HUES64 (cell line): ENCODE data around the gene USP3. TPM values are rescaled to one million over a fixed set of nuclear protein-coding genes. Genes with fewer than 3 reads are reported as not detected.

ENCODE experiments used
- H3K27ac ChIP-seq: 2 replicates; pipeline ENCODE4 v1.7.0; 2013; ENCODE audit warnings: low read depth, low read length, inconsistent platforms
- H3K27me3 ChIP-seq: 2 replicates; pipeline ENCODE4 v1.6.1; 2013; ENCODE audit warnings: mild to moderate bottlenecking, low read length; ENCODE audit not compliant: insufficient read depth
- H3K36me3 ChIP-seq: 2 replicates; pipeline ENCODE4 v1.6.1; 2013; ENCODE audit warnings: mild to moderate bottlenecking, low read length; ENCODE audit not compliant: insufficient read depth
- H3K4me1 ChIP-seq: 2 replicates; pipeline ENCODE4 v1.6.1; 2013; ENCODE audit warnings: mild to moderate bottlenecking, low read length, moderate library complexity; ENCODE audit not compliant: insufficient read depth
- H3K4me3 ChIP-seq: 2 replicates; pipeline ENCODE4 v1.5.1; 2013; ENCODE audit warnings: mild to moderate bottlenecking, low read length, moderate library complexity
- H3K9ac ChIP-seq: 2 replicates; pipeline ENCODE4 v1.6.1; 2013; ENCODE audit warnings: mild to moderate bottlenecking, low read depth, low read length
- H3K9me3 ChIP-seq: 2 replicates; pipeline ENCODE4 v1.6.1; 2013; ENCODE audit warnings: low read depth, low read length; ENCODE audit not compliant: insufficient read depth
- WGBS: fragments of 150-250, 120-280 bp; methylation state at CpG from one replicate; pipeline ENCODE4 v1.1.7; 2013; ENCODE audit warnings: missing lambda C conversion rate; 5-methylcytosine and 5-hydroxymethylcytosine counted together
- polyA plus RNA-seq, 2 experiments: library from polyadenylated mRNA; stranded (reverse); fragments of 50-300 nt; gene quantifications; one replicate each; pipeline ENCODE4 v1.2.3, GENCODE V29; 2013

The USP3 gene
- polyA plus RNA-seq (2013, experiment 1 of 2): 23.4 TPM
- polyA plus RNA-seq (2013, experiment 2 of 2): 33.9 TPM

- Histone ChIP-seq H3K9ac (peak within 1 kb of the TSS; percentile 81), H3K4me1 (peaks cover 14% of the 10 kb centered on the region; the same call in 1 of the 2 replicates), H3K4me3 (peak within 1 kb of the TSS; percentile 78), H3K9me3 (no peaks in the 10 kb centered on the region), H3K27me3 (peaks cover 97% of the 10 kb centered on the region), H3K36me3 (no peaks in the 10 kb centered on the region), H3K27ac (no peak within 1 kb of the TSS)
- WGBS: under 1% methylated on average over 88 of the region's 88 CpGs
Measured at GRCh38 chr15:63504247-63504978, at the start of gene USP3. Gene USP3, plus strand, starts transcription at chr15:63504593. Its CDS starts 147 bp downstream, at chr15:63504740.

GRCh38 chr15:63456258-63456657, 48.1 kb upstream of the USP3 start:
- Histone ChIP-seq H3K27me3 (peaks cover 12% of the 10 kb centered on the region), H3K9ac (no peak overlapping the region), H3K27ac (no peak overlapping the region), H3K36me3 (no peaks in the 10 kb centered on the region), H3K9me3 (peaks cover 10% of the 10 kb centered on the region), H3K4me1 (peaks cover 7% of the 10 kb centered on the region; the same call in 1 of the 2 replicates), H3K4me3 (no peak overlapping the region)
- 86% methylated on average over 1 of the region's 1 CpG for WGBS

GRCh38 chr15:63457379-63457778, 47.0 kb upstream of the USP3 start:
- Histone ChIP-seq H3K27me3 (peaks cover 20% of the 10 kb centered on the region), H3K9me3 (peaks cover 10% of the 10 kb centered on the region), H3K4me3 (no peak overlapping the region), H3K4me1 (peaks cover 7% of the 10 kb centered on the region; the same call in 1 of the 2 replicates), H3K9ac (no peak overlapping the region), H3K27ac (no peak overlapping the region), H3K36me3 (no peaks in the 10 kb centered on the region)
- WGBS: 59% methylated on average over 5 of the region's 5 CpGs

GRCh38 chr15:63458026-63458425, 46.4 kb upstream of the USP3 start:
- Histone ChIP-seq H3K4me3 (no peak overlapping the region), H3K4me1 (peaks cover 7% of the 10 kb centered on the region; the same call in 1 of the 2 replicates), H3K36me3 (no peaks in the 10 kb centered on the region), H3K27ac (no peak overlapping the region), H3K9ac (no peak overlapping the region), H3K9me3 (peaks cover 10% of the 10 kb centered on the region), H3K27me3 (peaks cover 20% of the 10 kb centered on the region)
- 81% methylated on average over 5 of the region's 5 CpGs for WGBS

- no peak overlapping the region for H3K4me3 ChIP-seq
- peaks cover 20% of the 10 kb centered on the region for H3K27me3 ChIP-seq
- H3K36me3 ChIP-seq: no peaks in the 10 kb centered on the region
- H3K27ac ChIP-seq: no peak overlapping the region
- H3K4me1 ChIP-seq: peaks cover 7% of the 10 kb centered on the region; the same call in 1 of the 2 replicates
- 82% methylated on average over 36 of the region's 36 CpGs for WGBS
- no peak overlapping the region for H3K9ac ChIP-seq
- H3K9me3 ChIP-seq: peaks cover 10% of the 10 kb centered on the region
Measured at GRCh38 chr15:63458794-63459395, 45.5 kb upstream of the USP3 start.

- Histone ChIP-seq H3K36me3 (no peaks in the 10 kb centered on the region), H3K9ac (peak overlapping the region; percentile 46; the same call in 1 of the 2 replicates), H3K27me3 (peaks cover 20% of the 10 kb centered on the region), H3K9me3 (peaks cover 10% of the 10 kb centered on the region), H3K27ac (no peak overlapping the region), H3K4me1 (peaks cover 7% of the 10 kb centered on the region; the same call in 1 of the 2 replicates), H3K4me3 (peak overlapping the region; percentile 34)
- WGBS: 71% methylated on average over 15 of the region's 15 CpGs
Measured at GRCh38 chr15:63460210-63461155, 43.9 kb upstream of the USP3 start.

GRCh38 chr15:63461230-63461985, 43.0 kb upstream of the USP3 start:
- Histone ChIP-seq H3K27ac (no peak overlapping the region), H3K27me3 (peaks cover 20% of the 10 kb centered on the region), H3K4me1 (peaks cover 7% of the 10 kb centered on the region; the same call in 1 of the 2 replicates), H3K4me3 (peak overlapping the region; percentile 34), H3K9me3 (peaks cover 10% of the 10 kb centered on the region), H3K9ac (peak overlapping the region; percentile 46; the same call in 1 of the 2 replicates), H3K36me3 (no peaks in the 10 kb centered on the region)
- 18% methylated on average over 21 of the region's 22 CpGs for WGBS

- H3K27ac ChIP-seq: no peak overlapping the region
- H3K9me3 ChIP-seq: peaks cover 10% of the 10 kb centered on the region
- H3K9ac ChIP-seq: no peak overlapping the region
- H3K4me1 ChIP-seq: peaks cover 7% of the 10 kb centered on the region; the same call in 1 of the 2 replicates
- H3K27me3 ChIP-seq: peaks cover 20% of the 10 kb centered on the region
- H3K4me3 ChIP-seq: no peak overlapping the region
- 92% methylated on average over 1 of the region's 2 CpGs for WGBS
- H3K36me3 ChIP-seq: no peaks in the 10 kb centered on the region
Measured at GRCh38 chr15:63462088-63462487, 42.3 kb upstream of the USP3 start.

GRCh38 chr15:63463036-63463435, 41.4 kb upstream of the USP3 start:
- Histone ChIP-seq H3K9ac (no peak overlapping the region), H3K9me3 (peaks cover 8% of the 10 kb centered on the region), H3K27ac (no peak overlapping the region), H3K36me3 (no peaks in the 10 kb centered on the region), H3K4me1 (peaks cover 7% of the 10 kb centered on the region; the same call in 1 of the 2 replicates), H3K4me3 (no peak overlapping the region), H3K27me3 (peaks cover 20% of the 10 kb centered on the region)

GRCh38 chr15:63463793-63464192, 40.6 kb upstream of the USP3 start:
- 69% methylated on average over 4 of the region's 5 CpGs for WGBS
- Histone ChIP-seq H3K36me3 (no peaks in the 10 kb centered on the region), H3K27ac (no peak overlapping the region), H3K9ac (no peak overlapping the region), H3K9me3 (0 out of 2 replicates have a peak, but pooled peaks cover under 1% of the 10 kb centered on the region), H3K4me3 (no peak overlapping the region), H3K27me3 (peaks cover 20% of the 10 kb centered on the region), H3K4me1 (peaks cover 7% of the 10 kb centered on the region; the same call in 1 of the 2 replicates)
